RWPE2 (cell line): ENCODE data around the gene MAGEL2.

Source experiments
- ATAC-seq: fragments of 200-7000 bp; cut with Tn5 transposase; 3 replicates; pipeline ENCODE4 v1.9.1; 2021; ENCODE audit warnings: low read depth
- DNase-seq: peaks from one replicate; pipeline ENCODE4 v3.0.0-alpha.2; 2020; ENCODE audit warnings: low spot score
- H3K27ac ChIP-seq: fragments of 450-650 bp; 2 replicates; pipeline ENCODE4 v1.5.1; 2017; ENCODE audit warnings: mild to moderate bottlenecking; ENCODE audit not compliant: poor library complexity, severe bottlenecking
- H3K27me3 ChIP-seq: fragments of 250-450 bp; sonication (Bioruptor Pico); 2 replicates; pipeline ENCODE4 v1.5.1; 2021; ENCODE audit warnings: mild to moderate bottlenecking, moderate library complexity; ENCODE audit not compliant: insufficient read depth, poor library complexity, severe bottlenecking
- H3K36me3 ChIP-seq: fragments of 250-450 bp; sonication (Bioruptor Pico); 2 replicates; pipeline ENCODE4 v1.5.1; 2020; ENCODE audit warnings: low read depth, mild to moderate bottlenecking, moderate library complexity
- H3K4me1 ChIP-seq: fragments of 250-450 bp; sonication (Bioruptor Pico); 2 replicates; pipeline ENCODE4 v1.5.1; 2021; ENCODE audit warnings: mild to moderate bottlenecking, moderate library complexity; ENCODE audit not compliant: insufficient read depth, poor library complexity, severe bottlenecking
- H3K4me3 ChIP-seq: fragments of 250-450 bp; sonication (Bioruptor Pico); 2 replicates; pipeline ENCODE4 v1.5.1; 2021; ENCODE audit warnings: mild to moderate bottlenecking, moderate library complexity; ENCODE audit not compliant: severe bottlenecking
- H3K9me3 ChIP-seq: fragments of 250-450 bp; sonication (Bioruptor Pico); 2 replicates; pipeline ENCODE4 v1.5.1; 2021; ENCODE audit warnings: mild to moderate bottlenecking, moderate library complexity; ENCODE audit not compliant: severe bottlenecking
- TF ChIP-seq, protein P1 (sequence below): fragments of 450-650 bp; IDR thresholded peaks from one replicate; pipeline ENCODE4 v1.5.1; 2017; ENCODE audit warnings: mild to moderate bottlenecking, moderate library complexity; ENCODE audit not compliant: poor library complexity, severe bottlenecking

Gene MAGEL2

DNA sequence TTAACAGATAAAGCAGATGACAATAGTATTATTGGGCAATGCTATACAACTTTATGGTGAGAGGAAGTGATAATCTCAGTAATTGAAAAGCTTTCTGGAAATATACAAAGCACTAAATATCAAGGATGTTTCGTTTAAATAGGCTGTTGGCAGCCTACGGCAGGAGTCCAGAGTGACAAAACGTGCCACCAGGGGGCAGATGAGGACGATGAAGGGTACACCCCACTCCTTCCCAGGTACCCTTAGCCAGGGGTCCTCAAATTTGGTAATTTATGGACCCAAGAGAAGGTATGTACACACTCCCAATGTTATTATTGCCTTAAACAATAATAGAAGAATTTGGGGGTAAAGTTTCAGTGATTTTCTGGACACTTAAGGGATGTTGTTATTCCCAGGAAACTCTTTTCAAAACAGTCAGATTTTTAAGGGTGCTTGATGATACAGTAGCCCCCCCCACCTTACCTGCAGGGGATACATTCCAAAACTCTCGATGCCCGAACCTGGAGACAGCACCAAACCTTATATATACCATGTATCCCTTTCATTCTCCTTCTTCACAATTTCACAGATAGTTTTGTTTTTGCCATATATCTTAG lies 1.4 kb upstream of the MAGEL2 start:
- DNase-seq (no peak), ATAC-seq (peak; percentile 70)
- Histone ChIP-seq H3K9me3 (no peaks in the 10 kb centered on the region), H3K27ac (no peak overlapping the region), H3K4me3 (no peak overlapping the region), H3K4me1 (no peaks in the 10 kb centered on the region), H3K27me3 (peaks cover 38% of the 10 kb centered on the region), H3K36me3 (no peaks in the 10 kb centered on the region)
- TF ChIP-seq, protein P1, sequence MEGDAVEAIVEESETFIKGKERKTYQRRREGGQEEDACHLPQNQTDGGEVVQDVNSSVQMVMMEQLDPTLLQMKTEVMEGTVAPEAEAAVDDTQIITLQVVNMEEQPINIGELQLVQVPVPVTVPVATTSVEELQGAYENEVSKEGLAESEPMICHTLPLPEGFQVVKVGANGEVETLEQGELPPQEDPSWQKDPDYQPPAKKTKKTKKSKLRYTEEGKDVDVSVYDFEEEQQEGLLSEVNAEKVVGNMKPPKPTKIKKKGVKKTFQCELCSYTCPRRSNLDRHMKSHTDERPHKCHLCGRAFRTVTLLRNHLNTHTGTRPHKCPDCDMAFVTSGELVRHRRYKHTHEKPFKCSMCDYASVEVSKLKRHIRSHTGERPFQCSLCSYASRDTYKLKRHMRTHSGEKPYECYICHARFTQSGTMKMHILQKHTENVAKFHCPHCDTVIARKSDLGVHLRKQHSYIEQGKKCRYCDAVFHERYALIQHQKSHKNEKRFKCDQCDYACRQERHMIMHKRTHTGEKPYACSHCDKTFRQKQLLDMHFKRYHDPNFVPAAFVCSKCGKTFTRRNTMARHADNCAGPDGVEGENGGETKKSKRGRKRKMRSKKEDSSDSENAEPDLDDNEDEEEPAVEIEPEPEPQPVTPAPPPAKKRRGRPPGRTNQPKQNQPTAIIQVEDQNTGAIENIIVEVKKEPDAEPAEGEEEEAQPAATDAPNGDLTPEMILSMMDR: peak; percentile 83

DNA sequence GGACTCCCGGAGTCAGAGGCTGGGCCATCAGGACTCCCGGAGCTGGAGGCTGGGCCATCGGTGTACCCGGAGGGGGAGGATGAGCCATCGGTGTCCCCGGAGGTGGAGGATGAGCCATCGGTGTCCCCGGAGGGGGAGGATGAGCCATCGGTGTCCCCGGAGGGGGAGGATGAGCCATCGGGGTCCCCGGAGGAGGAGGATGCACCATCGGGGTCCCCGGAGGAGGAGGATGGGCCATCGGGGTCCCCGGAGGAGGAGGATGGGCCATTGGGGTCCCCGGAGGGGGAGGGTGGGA lies 719 bp downstream of the MAGEL2 start:
- Histone ChIP-seq H3K4me1 (no peaks in the 10 kb centered on the region), H3K27me3 (peaks cover 36% of the 10 kb centered on the region), H3K36me3 (no peaks in the 10 kb centered on the region), H3K27ac (no peak overlapping the region), H3K4me3 (no peak overlapping the region), H3K9me3 (no peaks in the 10 kb centered on the region)
- no peak for ATAC-seq
- TF ChIP-seq, protein P1: no peak
- DNase-seq: no peak

- no peak overlapping the region for H3K4me3 ChIP-seq
- H3K36me3 ChIP-seq: no peaks in the 10 kb centered on the region
- H3K27ac ChIP-seq: no peak overlapping the region
- H3K9me3 ChIP-seq: no peaks in the 10 kb centered on the region
- ATAC-seq (no peak), DNase-seq (no peak)
- peaks cover 32% of the 10 kb centered on the region for H3K27me3 ChIP-seq
- no peaks in the 10 kb centered on the region for H3K4me1 ChIP-seq
- TF ChIP-seq, protein P1: no peak
These were observed 1.3 kb downstream of the MAGEL2 start for GRCh38 chr15:23646165-23647000.

DNA sequence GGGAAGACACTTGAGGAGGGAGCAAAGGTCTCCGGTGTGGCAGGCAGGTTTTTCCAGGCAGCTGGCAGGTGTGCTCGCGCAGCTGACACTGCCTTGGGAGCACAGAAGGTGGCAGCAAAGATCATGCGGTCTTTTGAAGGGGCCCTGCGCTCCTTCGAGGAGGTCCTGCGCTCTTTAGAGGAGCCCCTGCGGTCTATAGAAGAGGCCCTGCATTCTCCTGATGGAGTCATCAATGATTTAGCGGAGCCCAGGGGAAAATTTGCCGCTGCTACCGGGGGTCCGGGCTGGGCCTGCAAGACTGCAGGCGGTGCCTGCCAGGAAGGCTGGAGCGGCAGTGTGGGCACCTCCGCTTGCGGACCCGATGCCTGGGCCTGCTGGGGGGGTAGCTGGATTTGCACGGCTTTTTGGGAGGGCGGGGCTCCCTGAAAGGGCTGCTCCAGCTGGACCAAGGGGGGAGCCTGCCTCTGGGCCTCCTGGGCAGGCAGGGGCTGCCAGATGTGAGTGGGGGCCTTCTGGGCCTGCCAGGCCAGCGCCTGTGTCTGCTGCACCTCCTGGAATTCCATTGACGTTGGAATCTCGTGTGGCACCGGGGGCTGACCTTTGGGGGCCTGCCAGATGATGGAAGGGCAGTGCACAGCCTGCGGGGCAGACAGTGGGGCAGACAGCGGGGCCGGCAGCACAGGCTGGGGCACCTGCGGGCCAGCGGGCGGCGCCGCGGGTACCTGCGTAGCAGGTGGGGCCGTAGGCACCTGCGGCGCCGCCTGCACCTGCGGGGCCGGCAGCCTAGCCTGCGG lies 2.1 kb downstream of the MAGEL2 start:
- TF ChIP-seq, protein P1: peak; percentile 21
- H3K27me3 ChIP-seq: peaks cover 30% of the 10 kb centered on the region
- H3K9me3 ChIP-seq: no peaks in the 10 kb centered on the region
- H3K4me3 ChIP-seq: no peak overlapping the region
- no peaks in the 10 kb centered on the region for H3K4me1 ChIP-seq
- DNase-seq: no peak
- H3K27ac ChIP-seq: no peak overlapping the region
- no peaks in the 10 kb centered on the region for H3K36me3 ChIP-seq
- no peak for ATAC-seq
